ENCODE data around the gene XYLT2. TPM values are rescaled to one million over a fixed set of nuclear protein-coding genes. Genes with fewer than 3 reads are reported as not detected.

XYLT2 gene
- total RNA-seq, 1 donor from 2014 or later = 11.0 TPM

DNA sequence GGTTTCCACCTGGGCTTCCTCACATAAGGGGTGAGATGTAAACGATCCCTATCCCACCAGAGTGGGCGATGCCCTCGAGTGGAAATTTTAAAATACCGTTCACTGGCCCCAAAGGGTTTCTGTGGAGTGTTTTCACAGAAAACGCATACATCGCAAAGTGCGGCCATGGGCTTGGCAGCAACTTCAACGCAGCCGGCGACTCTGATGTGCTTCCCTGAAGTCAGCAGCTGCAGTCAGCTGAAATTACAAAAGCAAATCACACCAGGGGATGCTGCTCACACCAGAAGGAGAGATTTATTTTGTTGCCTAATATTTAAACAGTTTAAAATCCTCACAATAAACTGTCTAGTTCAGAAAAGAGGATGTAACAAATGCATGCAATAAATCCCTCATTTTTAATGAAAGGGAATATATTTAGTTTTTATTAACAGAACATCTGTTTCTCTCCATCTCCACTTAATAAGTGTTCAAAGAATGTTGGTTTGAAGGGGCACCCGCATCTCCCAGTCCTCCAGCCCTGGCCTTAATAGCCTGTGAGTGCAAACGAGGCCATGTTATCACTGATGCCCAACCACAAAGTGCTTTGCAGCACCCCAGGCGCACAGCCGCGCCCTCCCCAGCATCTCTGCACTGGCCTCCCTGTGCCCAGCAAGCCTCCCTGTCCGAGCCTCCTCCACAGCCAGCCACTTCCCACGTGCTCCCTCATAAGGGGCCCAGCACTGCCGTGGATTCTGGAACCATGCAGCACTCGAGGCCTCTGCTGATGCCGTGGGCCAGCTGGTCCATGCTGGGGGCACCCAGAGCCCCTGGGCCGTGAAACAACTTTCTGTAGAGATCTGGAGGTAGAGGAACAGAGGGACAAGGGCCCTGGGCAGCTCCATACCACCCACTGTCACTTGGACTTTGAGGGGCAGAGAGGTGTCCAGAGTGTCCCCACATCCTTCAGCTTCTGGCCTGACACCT lies 17.3 kb upstream of the XYLT2 start:
- TF ChIP-seq, protein P1, sequence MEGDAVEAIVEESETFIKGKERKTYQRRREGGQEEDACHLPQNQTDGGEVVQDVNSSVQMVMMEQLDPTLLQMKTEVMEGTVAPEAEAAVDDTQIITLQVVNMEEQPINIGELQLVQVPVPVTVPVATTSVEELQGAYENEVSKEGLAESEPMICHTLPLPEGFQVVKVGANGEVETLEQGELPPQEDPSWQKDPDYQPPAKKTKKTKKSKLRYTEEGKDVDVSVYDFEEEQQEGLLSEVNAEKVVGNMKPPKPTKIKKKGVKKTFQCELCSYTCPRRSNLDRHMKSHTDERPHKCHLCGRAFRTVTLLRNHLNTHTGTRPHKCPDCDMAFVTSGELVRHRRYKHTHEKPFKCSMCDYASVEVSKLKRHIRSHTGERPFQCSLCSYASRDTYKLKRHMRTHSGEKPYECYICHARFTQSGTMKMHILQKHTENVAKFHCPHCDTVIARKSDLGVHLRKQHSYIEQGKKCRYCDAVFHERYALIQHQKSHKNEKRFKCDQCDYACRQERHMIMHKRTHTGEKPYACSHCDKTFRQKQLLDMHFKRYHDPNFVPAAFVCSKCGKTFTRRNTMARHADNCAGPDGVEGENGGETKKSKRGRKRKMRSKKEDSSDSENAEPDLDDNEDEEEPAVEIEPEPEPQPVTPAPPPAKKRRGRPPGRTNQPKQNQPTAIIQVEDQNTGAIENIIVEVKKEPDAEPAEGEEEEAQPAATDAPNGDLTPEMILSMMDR (IDR thresholded peaks at IDR 0.05; ENCODE audit: partially characterized antibody, unreplicated experiment) = no peak
- DNase-seq = no peak
- no peak overlapping the region for H3K4me3 Mint-ChIP-seq (ENCODE audit: unreplicated experiment)
- H3K9me3 Mint-ChIP-seq (ENCODE audit: unreplicated experiment) = peaks cover 3% of the 10 kb centered on the region
- no peaks in the 10 kb centered on the region for H3K36me3 Mint-ChIP-seq (ENCODE audit: unreplicated experiment)
- H3K4me1 Mint-ChIP-seq (ENCODE audit: low read depth, unreplicated experiment) = peaks cover 10% of the 10 kb centered on the region
- H3K27ac Mint-ChIP-seq (ENCODE audit: unreplicated experiment) = no peak overlapping the region
- H3K27me3 Mint-ChIP-seq (ENCODE audit: unreplicated experiment) = peaks cover 6% of the 10 kb centered on the region

DNA sequence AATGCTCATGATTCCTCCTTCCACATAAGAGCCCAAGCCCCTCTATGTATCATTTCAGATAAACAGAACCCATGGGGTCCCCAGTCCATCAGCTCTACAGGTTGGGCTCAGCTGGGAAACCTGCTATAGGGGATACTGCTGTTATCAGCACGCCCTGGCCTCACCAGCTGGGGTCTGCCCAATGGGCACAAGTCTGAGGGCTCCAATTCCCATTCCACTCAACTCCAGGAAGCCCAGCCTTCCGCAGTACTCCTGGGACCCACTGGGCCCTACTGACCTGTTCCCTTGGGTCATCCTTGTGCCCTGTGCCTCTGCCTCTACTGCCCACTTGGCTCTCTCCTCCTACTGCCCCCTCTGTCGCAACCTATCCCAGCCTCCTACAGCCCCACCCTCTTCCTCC lies 16.2 kb upstream of the XYLT2 start:
- H3K9me3 Mint-ChIP-seq (ENCODE audit: unreplicated experiment) = peaks cover 3% of the 10 kb centered on the region
- no peak overlapping the region for H3K27ac Mint-ChIP-seq (ENCODE audit: unreplicated experiment)
- no peaks in the 10 kb centered on the region for H3K36me3 Mint-ChIP-seq (ENCODE audit: unreplicated experiment)
- H3K27me3 Mint-ChIP-seq (ENCODE audit: unreplicated experiment) = peaks cover 6% of the 10 kb centered on the region
- TF ChIP-seq, protein P1 (IDR thresholded peaks at IDR 0.05; ENCODE audit: partially characterized antibody, unreplicated experiment) = no peak
- H3K4me3 Mint-ChIP-seq (ENCODE audit: unreplicated experiment) = no peak overlapping the region
- H3K4me1 Mint-ChIP-seq (ENCODE audit: low read depth, unreplicated experiment) = peaks cover 10% of the 10 kb centered on the region
- DNase-seq = no peak

DNA sequence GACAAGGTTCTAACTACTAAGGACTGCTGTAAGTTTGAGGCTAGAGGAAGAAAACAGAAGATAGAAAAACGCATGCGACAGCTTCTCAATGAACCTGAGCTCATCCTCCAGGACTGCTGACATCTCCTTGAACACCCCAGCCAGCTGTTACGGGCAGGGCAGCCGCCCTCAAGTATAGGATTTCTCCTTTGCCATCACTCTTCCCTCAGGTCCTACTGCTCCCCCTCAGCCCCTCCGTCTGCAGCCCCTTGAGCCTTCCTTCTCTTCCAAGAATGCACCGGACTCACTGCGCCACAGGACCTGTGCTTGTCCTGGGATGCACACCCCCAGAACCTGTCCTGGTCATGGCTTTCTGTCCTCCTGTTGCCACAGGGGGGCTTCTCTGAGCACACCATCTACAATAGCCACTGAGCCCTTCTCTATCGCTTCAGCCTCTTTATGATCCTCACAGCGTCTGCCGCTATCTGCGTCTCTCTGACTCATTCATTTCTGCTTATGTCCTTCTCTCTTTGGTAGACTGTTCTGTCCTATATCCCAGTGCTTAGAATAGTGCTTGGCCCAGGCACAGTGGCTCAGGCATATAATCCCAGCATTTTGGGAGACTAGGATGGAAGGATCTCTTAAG lies 15.7 kb upstream of the XYLT2 start:
- no peaks in the 10 kb centered on the region for H3K36me3 Mint-ChIP-seq (ENCODE audit: unreplicated experiment)
- H3K27ac Mint-ChIP-seq (ENCODE audit: unreplicated experiment) = no peak overlapping the region
- H3K4me1 Mint-ChIP-seq (ENCODE audit: low read depth, unreplicated experiment) = peaks cover 10% of the 10 kb centered on the region
- peaks cover 6% of the 10 kb centered on the region for H3K27me3 Mint-ChIP-seq (ENCODE audit: unreplicated experiment)
- TF ChIP-seq, protein P1 (IDR thresholded peaks at IDR 0.05; ENCODE audit: partially characterized antibody, unreplicated experiment) = no peak
- H3K9me3 Mint-ChIP-seq (ENCODE audit: unreplicated experiment) = peaks cover 3% of the 10 kb centered on the region
- DNase-seq = no peak
- H3K4me3 Mint-ChIP-seq (ENCODE audit: unreplicated experiment) = no peak overlapping the region

DNA sequence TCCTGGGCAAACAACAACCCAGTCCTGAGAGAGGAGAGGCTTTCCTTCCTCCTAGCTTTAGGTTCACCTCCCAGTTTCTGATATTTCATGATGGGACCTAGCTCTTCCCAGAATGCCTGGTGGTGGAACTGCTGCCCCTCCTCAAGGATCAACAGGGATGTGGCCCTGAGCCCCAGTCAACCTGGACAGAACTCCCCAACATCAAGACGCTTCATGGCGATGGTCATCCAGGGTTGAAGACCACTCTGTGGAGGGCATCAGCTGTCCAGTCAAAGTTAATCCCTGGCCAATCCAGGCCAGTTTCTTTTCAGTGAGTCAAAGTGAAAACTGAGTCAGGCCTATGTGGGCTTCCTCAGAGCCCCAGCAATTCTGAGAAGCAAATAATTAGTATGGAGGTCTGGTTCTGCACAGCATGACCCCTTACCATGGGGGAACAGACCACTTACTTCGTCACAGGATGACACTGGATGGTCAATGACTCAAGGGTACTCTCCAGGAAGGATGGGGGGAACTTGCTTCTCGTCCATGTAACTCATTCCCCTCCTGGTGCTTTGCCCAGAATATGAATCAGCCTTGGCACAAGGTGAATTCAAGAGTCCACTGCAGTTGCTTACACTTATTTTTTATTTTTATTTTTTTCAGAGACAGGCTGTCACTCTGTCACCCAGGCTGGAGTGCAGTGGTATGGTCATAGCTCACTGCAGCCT lies 14.7 kb upstream of the XYLT2 start:
- Mint-ChIP-seq H3K27ac (ENCODE audit: unreplicated experiment) (no peak overlapping the region), H3K4me1 (ENCODE audit: low read depth, unreplicated experiment) (peaks cover 10% of the 10 kb centered on the region), H3K4me3 (ENCODE audit: unreplicated experiment) (no peak overlapping the region), H3K36me3 (ENCODE audit: unreplicated experiment) (no peaks in the 10 kb centered on the region), H3K27me3 (ENCODE audit: unreplicated experiment) (peaks cover 6% of the 10 kb centered on the region), H3K9me3 (ENCODE audit: unreplicated experiment) (no peaks in the 10 kb centered on the region)
- DNase-seq = no peak
- TF ChIP-seq, protein P1 (IDR thresholded peaks at IDR 0.05; ENCODE audit: partially characterized antibody, unreplicated experiment) = no peak

Measured in glutamatergic neuron (in vitro differentiated cells).